Stomach (tissue), 9 donors: Measurements from ENCODE around the gene TEAD1. TPM values are rescaled to one million over a fixed set of nuclear protein-coding genes. Genes with fewer than 3 reads are reported as not detected.
A peak's percentile ranks its signal among the peaks of the same experiment; 100 is the strongest.

ENCODE experiments used
- DNase-seq, 2 donors: peaks; one replicate each; pipeline versions ENCODE4 v3.0.0 to v3.0.0-alpha.2; 2013 to 2019
- H3K27ac ChIP-seq, 5 donors: fragments of 200-600 bp in 4 of 5; sonication (generic) in 4 of 5; one replicate each; pipeline ENCODE4 v1.5.1; 2013 to 2019; ENCODE audit warnings: mild to moderate bottlenecking in 1 of 5, moderate library complexity in 1 of 5
- H3K27me3 ChIP-seq, 3 donors: fragments of 200-600 bp; sonication (generic); one replicate each; pipeline ENCODE4 v1.5.1; 2017 to 2019; ENCODE audit warnings: mixed run types in 1 of 3
- H3K36me3 ChIP-seq, 4 donors: fragments of 200-600 bp; sonication (generic); 1 replicate in 3 of 4; 2 replicates in 1 of 4; pipeline ENCODE4 v1.5.1; 2016 to 2019
- H3K4me1 ChIP-seq, 4 donors: fragments of 200-600 bp; sonication (generic); one replicate each; pipeline ENCODE4 v1.5.1; 2016 to 2019
- H3K4me3 ChIP-seq, 4 donors: fragments of 200-600 bp; sonication (generic) in 3 of 4; one replicate each; pipeline ENCODE4 v1.5.1; 2016 to 2019; ENCODE audit warnings: mild to moderate bottlenecking in 1 of 4
- H3K9me3 ChIP-seq, 4 donors: fragments of 200-600 bp; sonication (generic); one replicate each; pipeline ENCODE4 v1.5.1; 2016 to 2019
- EP300 ChIP-seq: sonication (generic); formaldehyde crosslinking; IDR thresholded peaks from one replicate; pipeline ENCODE4 v1.6.1; 2017; ENCODE audit warnings: antibody characterized with exemption
- POLR2A ChIP-seq, 4 donors: fragments of 450-650 bp; IDR thresholded peaks; one replicate each; pipeline ENCODE4 v1.6.1; 2016; ENCODE audit warnings: antibody characterized with exemption in 4 of 4, control low read depth in 2 of 4, mild to moderate bottlenecking in 1 of 4, moderate library complexity in 1 of 4
- POLR2AphosphoS5 ChIP-seq, 3 donors: sonication (generic); formaldehyde crosslinking; IDR thresholded peaks; one replicate each; pipeline ENCODE4 v1.6.1; 2016; ENCODE audit warnings: antibody characterized with exemption in 3 of 3
- WGBS, 5 donors: extraction: QIAGEN DNeasy Blood & Tissue Kit in 3 of 5; methylation state at CpG; one replicate each; pipeline versions ENCODE4 v1.1.5 to v1.1.7; 2013 to 2018; 5-methylcytosine and 5-hydroxymethylcytosine counted together
- intact Hi-C: fragments of 100-400 bp; cut with DNase I; formaldehyde crosslinking; loops from one replicate; pipeline ENCODE4 v1.15.1; 2023; ENCODE audit warnings: low total_unique reads
- polyA plus RNA-seq, 3 donors: library from polyadenylated mRNA; stranded (reverse); fragments of 200-250 nt; gene quantifications; one replicate each; pipeline ENCODE4 v1.2.3, GENCODE V29; 2013
- total RNA-seq, 5 donors: library from RNA; depleted of rRNA; stranded (reverse); fragments of >200 nt; gene quantifications; one replicate each; pipeline versions ENCODE4 v1.1.0 to v1.2.3, GENCODE V29; 2014 to 2016
- TF ChIP-seq, protein P1 (sequence below), 7 experiments: fragments of 450-650 bp in 4 of 7; fragments of 200-600 bp in 3 of 7; sonication (generic) in 3 of 7; IDR thresholded peaks; one replicate each; pipeline ENCODE4 v1.5.1; 2016 to 2019; ENCODE audit warnings: antibody characterized with exemption in 7 of 7, control low read depth in 2 of 7, mild to moderate bottlenecking in 1 of 7
- donor health status: healthy with polysubstance abuse.
- donor health status: Bipolar disorder and iron deficiency.
- donor health status: healthy.

TEAD1 gene
- total and polyA plus RNA-seq, 8 donors, result 4.9 to 133 (median 65.2) TPM

GRCh38 chr11:12845739-12846358, 171.6 kb downstream of the TEAD1 start:
- TF ChIP-seq, protein P1, sequence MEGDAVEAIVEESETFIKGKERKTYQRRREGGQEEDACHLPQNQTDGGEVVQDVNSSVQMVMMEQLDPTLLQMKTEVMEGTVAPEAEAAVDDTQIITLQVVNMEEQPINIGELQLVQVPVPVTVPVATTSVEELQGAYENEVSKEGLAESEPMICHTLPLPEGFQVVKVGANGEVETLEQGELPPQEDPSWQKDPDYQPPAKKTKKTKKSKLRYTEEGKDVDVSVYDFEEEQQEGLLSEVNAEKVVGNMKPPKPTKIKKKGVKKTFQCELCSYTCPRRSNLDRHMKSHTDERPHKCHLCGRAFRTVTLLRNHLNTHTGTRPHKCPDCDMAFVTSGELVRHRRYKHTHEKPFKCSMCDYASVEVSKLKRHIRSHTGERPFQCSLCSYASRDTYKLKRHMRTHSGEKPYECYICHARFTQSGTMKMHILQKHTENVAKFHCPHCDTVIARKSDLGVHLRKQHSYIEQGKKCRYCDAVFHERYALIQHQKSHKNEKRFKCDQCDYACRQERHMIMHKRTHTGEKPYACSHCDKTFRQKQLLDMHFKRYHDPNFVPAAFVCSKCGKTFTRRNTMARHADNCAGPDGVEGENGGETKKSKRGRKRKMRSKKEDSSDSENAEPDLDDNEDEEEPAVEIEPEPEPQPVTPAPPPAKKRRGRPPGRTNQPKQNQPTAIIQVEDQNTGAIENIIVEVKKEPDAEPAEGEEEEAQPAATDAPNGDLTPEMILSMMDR (IDR thresholded peaks at IDR 0.05), result no peak
- TF ChIP-seq POLR2AphosphoS5 (IDR thresholded peaks at IDR 0.05), result peak; percentile 49 to 56 (median 55)
- intact Hi-C loops, result no loop called here
- Histone ChIP-seq H3K4me1 (peaks cover 33 to 88% (median 48%) of the 10 kb centered on the region in 4 donors), H3K27me3 (no peaks in the 10 kb centered on the region), H3K36me3 (no peaks in the 10 kb centered on the region), H3K9me3 (no peaks in the 10 kb centered on the region), H3K27ac (peak overlapping the region; percentile 1 to 74 (median 71)), H3K4me3 (no peak overlapping the region)
- peak; percentile 55 to 90 for DNase-seq
- 23 to 37% (median 27%) methylated on average over 10 of the region's 10 CpGs for WGBS, 5 donors

- H3K9me3 ChIP-seq, result no peaks in the 10 kb centered on the region
- H3K36me3 ChIP-seq, result no peaks in the 10 kb centered on the region
- no peak for DNase-seq
- no peaks in the 10 kb centered on the region for H3K27me3 ChIP-seq
- H3K4me1 ChIP-seq, result peaks cover 33 to 81% (median 41%) of the 10 kb centered on the region in 4 donors
- intact Hi-C loops, result no loop called here
- H3K4me3 ChIP-seq, result no peak overlapping the region
- 64 to 77% (median 69%) methylated on average over 3 of the region's 3 CpGs for WGBS, 5 donors
- TF ChIP-seq, protein P1 (IDR thresholded peaks at IDR 0.05), result no peak
- TF ChIP-seq POLR2AphosphoS5 (IDR thresholded peaks at IDR 0.05) (no peak), POLR2A (IDR thresholded peaks at IDR 0.05) (no peak), EP300 (no peak)
- H3K27ac ChIP-seq, result peak overlapping the region in 4 of 5 donors; percentile 59 to 74 (median 72)
These were observed 172.8 kb downstream of the TEAD1 start for GRCh38 chr11:12846786-12847615.

GRCh38 chr11:12848413-12848812, 174.2 kb downstream of the TEAD1 start:
- peaks cover 31 to 78% (median 39%) of the 10 kb centered on the region in 4 donors for H3K4me1 ChIP-seq
- DNase-seq, result no peak
- H3K27ac ChIP-seq, result peak overlapping the region in 2 of 5 donors; percentile 71 to 74
- WGBS, 5 donors, result 94 to 100% (median 97%) methylated on average over 3 of the region's 3 CpGs
- H3K36me3 ChIP-seq, result no peaks in the 10 kb centered on the region
- no peaks in the 10 kb centered on the region for H3K9me3 ChIP-seq
- H3K27me3 ChIP-seq, result no peaks in the 10 kb centered on the region
- H3K4me3 ChIP-seq, result no peak overlapping the region
- intact Hi-C loops, result no loop called here
- no peak for TF ChIP-seq POLR2AphosphoS5 (IDR thresholded peaks at IDR 0.05)
- no peak for TF ChIP-seq EP300
- TF ChIP-seq, protein P1 (IDR thresholded peaks at IDR 0.05), result no peak
- no peak for TF ChIP-seq POLR2A (IDR thresholded peaks at IDR 0.05)

- peaks cover 26 to 83% (median 33%) of the 10 kb centered on the region in 4 donors for H3K4me1 ChIP-seq
- no peaks in the 10 kb centered on the region for H3K27me3 ChIP-seq
- TF ChIP-seq EP300 (no peak), POLR2AphosphoS5 (IDR thresholded peaks at IDR 0.05) (no peak), POLR2A (IDR thresholded peaks at IDR 0.05) (no peak)
- TF ChIP-seq, protein P1 (IDR thresholded peaks at IDR 0.05), result no peak
- no peak overlapping the region for H3K4me3 ChIP-seq
- peak overlapping the region; percentile 21 to 88 (median 77) for H3K27ac ChIP-seq
- H3K9me3 ChIP-seq, result no peaks in the 10 kb centered on the region
- intact Hi-C loops, result no loop called here
- no peak for DNase-seq
- WGBS, 5 donors, result 0 to 63% (median 33%) methylated on average over 1 of the region's 1 CpG
- H3K36me3 ChIP-seq, result no peaks in the 10 kb centered on the region
These were observed 179.1 kb downstream of the TEAD1 start for GRCh38 chr11:12853325-12853651.
